Transverse colon (tissue), 4 donors: ENCODE measurements around the gene ACLY.

Source experiments
- POLR2A ChIP-seq: fragments of 450-650 bp; IDR thresholded peaks from one replicate; pipeline ENCODE4 v1.6.1; 2016; ENCODE audit warnings: antibody characterized with exemption, mild to moderate bottlenecking, moderate library complexity
- POLR2AphosphoS5 ChIP-seq, 3 donors: sonication (generic); formaldehyde crosslinking; IDR thresholded peaks; one replicate each; pipeline ENCODE4 v1.6.1; 2016; ENCODE audit warnings: antibody characterized with exemption in 3 of 3
- TF ChIP-seq, protein P1 (sequence below), 5 experiments: fragments of 200-600 bp in 3 of 5; fragments of 450-650 bp in 2 of 5; sonication (generic) in 3 of 5; IDR thresholded peaks; 1 replicate in 2 of 5; 2 replicates in 3 of 5; pipeline ENCODE4 v1.5.1; 2016 to 2017; ENCODE audit warnings: antibody characterized with exemption in 5 of 5, inconsistent platforms in 3 of 5, mild to moderate bottlenecking in 2 of 5, moderate library complexity in 1 of 5

DNA sequence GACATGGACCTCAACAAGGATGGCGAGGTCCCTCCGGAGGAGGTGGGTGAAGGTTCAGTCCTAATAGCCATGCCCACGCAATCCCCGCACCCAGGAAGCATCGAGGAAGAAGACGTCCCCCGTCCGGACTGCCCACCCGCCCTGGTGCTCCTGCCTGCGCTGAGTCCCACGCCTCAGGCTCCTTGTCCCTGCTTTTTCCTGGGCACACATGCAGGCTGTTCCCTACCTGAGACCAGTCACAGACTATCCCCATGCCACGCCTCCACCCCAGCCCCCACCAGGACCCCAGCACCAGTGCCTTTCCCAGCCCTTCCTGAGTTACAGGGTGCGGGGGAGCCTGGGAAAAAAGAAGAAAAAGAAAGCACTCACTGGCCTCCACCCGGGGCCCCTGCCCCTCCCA, 97.0 kb downstream of the ACLY start:
- TF ChIP-seq, protein P1, sequence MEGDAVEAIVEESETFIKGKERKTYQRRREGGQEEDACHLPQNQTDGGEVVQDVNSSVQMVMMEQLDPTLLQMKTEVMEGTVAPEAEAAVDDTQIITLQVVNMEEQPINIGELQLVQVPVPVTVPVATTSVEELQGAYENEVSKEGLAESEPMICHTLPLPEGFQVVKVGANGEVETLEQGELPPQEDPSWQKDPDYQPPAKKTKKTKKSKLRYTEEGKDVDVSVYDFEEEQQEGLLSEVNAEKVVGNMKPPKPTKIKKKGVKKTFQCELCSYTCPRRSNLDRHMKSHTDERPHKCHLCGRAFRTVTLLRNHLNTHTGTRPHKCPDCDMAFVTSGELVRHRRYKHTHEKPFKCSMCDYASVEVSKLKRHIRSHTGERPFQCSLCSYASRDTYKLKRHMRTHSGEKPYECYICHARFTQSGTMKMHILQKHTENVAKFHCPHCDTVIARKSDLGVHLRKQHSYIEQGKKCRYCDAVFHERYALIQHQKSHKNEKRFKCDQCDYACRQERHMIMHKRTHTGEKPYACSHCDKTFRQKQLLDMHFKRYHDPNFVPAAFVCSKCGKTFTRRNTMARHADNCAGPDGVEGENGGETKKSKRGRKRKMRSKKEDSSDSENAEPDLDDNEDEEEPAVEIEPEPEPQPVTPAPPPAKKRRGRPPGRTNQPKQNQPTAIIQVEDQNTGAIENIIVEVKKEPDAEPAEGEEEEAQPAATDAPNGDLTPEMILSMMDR (IDR thresholded peaks at IDR 0.05), result no peak
- no peak for TF ChIP-seq POLR2A
- no peak for TF ChIP-seq POLR2AphosphoS5 (IDR thresholded peaks at IDR 0.05)
